Coronary artery (tissue), 2 donors: ENCODE data around the gene AKAP13.

ENCODE experiments used
- DNase-seq: peaks from one replicate; pipeline ENCODE4 v3.0.0-alpha.2; 2017; ENCODE audit warnings: low spot score
- H3K27ac ChIP-seq, 2 donors: fragments of 200-600 bp; sonication (generic); one replicate each; pipeline ENCODE4 v1.5.1; 2016 to 2019
- H3K4me3 ChIP-seq: fragments of 200-600 bp; sonication (generic); 2 replicates; pipeline ENCODE4 v1.5.1; 2016; ENCODE audit warnings: mild to moderate bottlenecking, moderate library complexity
- CTCF ChIP-seq: fragments of 200-600 bp; sonication (generic); IDR thresholded peaks from one replicate; pipeline ENCODE4 v1.5.1; 2019; ENCODE audit warnings: antibody characterized with exemption

Gene AKAP13

GRCh38 chr15:85593809-85594445 lies 213.5 kb downstream of the AKAP13 start:
- Histone ChIP-seq H3K27ac (no peak overlapping the region), H3K4me3 (no peak overlapping the region)
- no peak for TF ChIP-seq CTCF
- no peak for DNase-seq

GRCh38 chr15:85595804-85596536 lies 215.6 kb downstream of the AKAP13 start:
- no peak overlapping the region for H3K4me3 ChIP-seq
- no peak for TF ChIP-seq CTCF
- no peak overlapping the region for H3K27ac ChIP-seq
- DNase-seq, result no peak

- no peak overlapping the region for H3K4me3 ChIP-seq
- DNase-seq, result no peak
- H3K27ac ChIP-seq, result peak overlapping the region in 1 of 2 donors; percentile 6
- TF ChIP-seq CTCF, result no peak
These were observed 216.9 kb downstream of the AKAP13 start for GRCh38 chr15:85597155-85597815.

- H3K4me3 ChIP-seq, result no peak overlapping the region
- DNase-seq, result no peak
- peak overlapping the region in 1 of 2 donors; percentile 65 for H3K27ac ChIP-seq
- TF ChIP-seq CTCF, result no peak
These were observed 217.8 kb downstream of the AKAP13 start for GRCh38 chr15:85598219-85598618.

GRCh38 chr15:85598718-85599398 lies 218.5 kb downstream of the AKAP13 start:
- H3K27ac ChIP-seq, result peak overlapping the region in 1 of 2 donors; percentile 65
- TF ChIP-seq CTCF, result no peak
- DNase-seq, result no peak
- H3K4me3 ChIP-seq, result no peak overlapping the region

- H3K27ac ChIP-seq, result no peak overlapping the region
- no peak for DNase-seq
- TF ChIP-seq CTCF, result no peak
- no peak overlapping the region for H3K4me3 ChIP-seq
These were observed 219.6 kb downstream of the AKAP13 start for GRCh38 chr15:85600001-85600400.
